CD4-positive, alpha-beta T cell (primary cell): ENCODE measurements around the gene PTPA. TPM values are rescaled to one million over a fixed set of nuclear protein-coding genes. Genes with fewer than 3 reads are reported as not detected.

Experiments
- ATAC-seq: fragments of 200-7000 bp; cut with Tn5 transposase; one replicate; pipeline ENCODE4 v1.10.0; 2022; ENCODE audit warnings: mild to moderate bottlenecking; ENCODE audit not compliant: poor library complexity
- CTCF ChIA-PET: fragments of 350-600 bp; sonication (Branson Sonifier 250); formaldehyde crosslinking; loops from one replicate; lab custom pipeline; 2021; ENCODE audit warnings: antibody characterized with exemption, inconsistent platforms; lab: Charles Lee
- POLR2A ChIA-PET: fragments of 350-600 bp; sonication (Branson Sonifier 250); formaldehyde crosslinking; loops from one replicate; lab custom pipeline; 2021; ENCODE audit warnings: antibody characterized with exemption, inconsistent platforms; lab: Charles Lee
- DNase-seq, 14 experiments: peaks; one replicate each; pipeline ENCODE4 v3.0.0-alpha.2; 2013 to 2020; ENCODE audit warnings: mixed read lengths in 2 of 14
- H3K27ac ChIP-seq, 2 donors: one replicate each; pipeline versions ENCODE4 v1.5.1 to v1.7.0; 2013; ENCODE audit warnings: low read length in 2 of 2, low read depth in 1 of 2, mild to moderate bottlenecking in 1 of 2
- H3K27me3 ChIP-seq, 2 experiments: 1 replicate in 1 of 2; 2 replicates in 1 of 2; pipeline versions ENCODE4 v1.6.1 to v1.7.0; 2013; ENCODE audit warnings: low read length in 2 of 2, control low read depth in 1 of 2, mild to moderate bottlenecking in 1 of 2, moderate library complexity in 1 of 2; ENCODE audit not compliant: insufficient read depth in 2 of 2, control insufficient read depth in 1 of 2
- H3K36me3 ChIP-seq: one replicate; pipeline ENCODE4 v1.6.1; 2013; ENCODE audit warnings: low read length, control low read depth; ENCODE audit not compliant: insufficient read depth
- H3K4me1 ChIP-seq: one replicate; pipeline ENCODE4 v1.6.1; 2013; ENCODE audit warnings: low read length, control low read depth; ENCODE audit not compliant: insufficient read depth
- H3K4me3 ChIP-seq: one replicate; pipeline ENCODE4 v1.5.1; 2013; ENCODE audit warnings: mild to moderate bottlenecking, low read length, moderate library complexity
- H3K9me3 ChIP-seq, 2 experiments: 1 replicate in 1 of 2; 2 replicates in 1 of 2; pipeline versions ENCODE4 v1.6.1 to v1.7.0; 2013; ENCODE audit warnings: low read length in 2 of 2, mild to moderate bottlenecking in 2 of 2, control low read depth in 1 of 2, moderate library complexity in 1 of 2; ENCODE audit not compliant: control insufficient read depth in 1 of 2, insufficient read depth in 1 of 2
- H3K27ac Mint-ChIP-seq: one replicate; pipeline ENCODE4 v1.8.0; 2020; ENCODE audit warnings: mixed read lengths
- H3K27me3 Mint-ChIP-seq: one replicate; pipeline ENCODE4 v1.8.0; 2021; ENCODE audit warnings: mixed read lengths
- H3K36me3 Mint-ChIP-seq: one replicate; pipeline ENCODE4 v1.8.0; 2021; ENCODE audit warnings: low read depth, mixed read lengths
- H3K4me1 Mint-ChIP-seq: one replicate; pipeline ENCODE4 v1.8.0; 2021; ENCODE audit warnings: low read depth, mixed read lengths
- H3K4me3 Mint-ChIP-seq: one replicate; pipeline ENCODE4 v1.8.0; 2020; ENCODE audit warnings: mild to moderate bottlenecking, mixed read lengths
- H3K9me3 Mint-ChIP-seq: one replicate; pipeline ENCODE4 v1.8.0; 2020; ENCODE audit warnings: mixed read lengths
- CTCF ChIP-seq: fragments of 200-600 bp; IDR thresholded peaks from one replicate; pipeline ENCODE4 v1.8.0; 2022; ENCODE audit warnings: antibody characterized with exemption, mild to moderate bottlenecking
- intact Hi-C, 2 experiments: fragments of 100-400 bp; cut with DNase I in 1 of 2; cut with micrococcal nuclease in 1 of 2; formaldehyde crosslinking; loops; one replicate each; pipeline versions ENCODE4 v1.15.1 to v1.9.0; 2023 to 2025; cut with DNase I, micrococcal nuclease
- total RNA-seq, 174 experiments: library from RNA in 2 of 174; stranded (reverse) in 2 of 174; gene quantifications; one replicate each; pipeline ENCODE4 v1.2.3 and lab custom pipeline; 2021 to 2026

The PTPA gene
- total RNA-seq, 2 experiments from 2014 or later, result 21.6 to 23.3 TPM

DNA sequence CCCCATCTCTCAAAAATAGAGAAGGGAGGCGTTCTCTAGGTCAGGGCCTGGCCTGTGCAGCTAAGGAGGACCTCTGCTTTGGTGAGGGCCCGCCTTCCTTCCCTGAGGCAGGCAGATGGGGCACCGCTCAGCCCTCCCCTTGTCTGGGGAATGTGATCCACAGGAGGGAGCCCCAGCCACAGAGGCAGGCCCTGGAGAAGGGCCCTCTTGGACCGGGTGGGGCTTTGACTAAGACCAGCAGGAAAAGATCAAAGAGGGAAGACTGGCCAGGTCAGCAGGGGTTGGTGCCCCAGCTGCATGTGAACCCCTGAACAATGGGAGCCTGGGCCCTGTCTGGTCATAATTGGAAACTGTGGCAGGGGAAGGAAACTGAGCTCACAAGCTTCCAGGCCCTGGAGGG, 21.9 kb downstream of the PTPA start:
- CTCF ChIA-PET, result interaction anchor here (1.4 to 4.3 kb wide), 2 partner anchors 11 to 126 kb away, joined by 4 to 57 read pairs; no protein-coding TSS in a partner anchor
- no peak overlapping the region for H3K4me3 Mint-ChIP-seq
- H3K36me3 Mint-ChIP-seq, result peaks cover 73% of the 10 kb centered on the region
- H3K4me1 ChIP-seq, result peaks cover 12% of the 10 kb centered on the region
- no peak overlapping the region for H3K27ac Mint-ChIP-seq
- no peaks in the 10 kb centered on the region for H3K27me3 ChIP-seq
- intact Hi-C loops, result loop anchor here in 1 of 2 experiments (10.0 kb wide), 1 partner anchor 1102 kb away; no protein-coding TSS in a partner anchor
- no peak overlapping the region for H3K4me3 ChIP-seq
- no peaks in the 10 kb centered on the region for H3K9me3 ChIP-seq
- no peaks in the 10 kb centered on the region for H3K9me3 Mint-ChIP-seq
- peaks cover 65% of the 10 kb centered on the region for H3K36me3 ChIP-seq
- DNase-seq (no peak), ATAC-seq (no peak)
- H3K27me3 Mint-ChIP-seq, result no peaks in the 10 kb centered on the region
- H3K4me1 Mint-ChIP-seq, result peaks cover 7% of the 10 kb centered on the region
- no peak overlapping the region for H3K27ac ChIP-seq
- POLR2A ChIA-PET, result no interaction called here
- no peak for TF ChIP-seq CTCF

DNA sequence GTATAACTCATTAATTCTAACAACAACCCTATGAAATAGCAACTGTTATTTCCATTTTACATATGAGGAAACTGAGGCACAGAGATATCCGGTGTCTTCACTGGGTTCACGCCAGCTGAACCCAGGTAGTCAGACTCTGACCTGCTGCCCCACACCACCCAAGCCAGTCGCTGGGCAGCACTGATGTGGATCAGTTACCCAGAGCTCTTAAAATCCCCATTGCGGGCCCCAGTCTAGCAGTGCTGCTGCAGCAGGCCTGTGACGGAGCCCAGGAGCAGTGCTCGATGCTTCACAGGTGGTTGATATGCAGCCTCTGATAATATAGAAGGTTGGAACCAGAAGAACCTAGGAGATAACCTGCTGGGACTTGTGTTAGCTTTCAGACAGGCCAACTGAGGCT, 24.3 kb downstream of the PTPA start:
- ATAC-seq (no peak), DNase-seq (no peak)
- H3K36me3 ChIP-seq, result peaks cover 59% of the 10 kb centered on the region
- no peaks in the 10 kb centered on the region for H3K9me3 Mint-ChIP-seq
- peaks cover 25% of the 10 kb centered on the region for H3K4me1 ChIP-seq
- H3K27ac Mint-ChIP-seq, result no peak overlapping the region
- intact Hi-C loops, result loop anchor here (5.0 to 10.0 kb wide), 2 partner anchors 602 to 1099 kb away; no protein-coding TSS in a partner anchor
- no peaks in the 10 kb centered on the region for H3K27me3 Mint-ChIP-seq
- POLR2A ChIA-PET, result interaction anchor here (1.4 kb wide), 1 partner anchor 489 kb away, joined by 4 read pairs; no protein-coding TSS in a partner anchor
- no peak overlapping the region for H3K4me3 Mint-ChIP-seq
- no peaks in the 10 kb centered on the region for H3K27me3 ChIP-seq
- no peaks in the 10 kb centered on the region for H3K9me3 ChIP-seq
- TF ChIP-seq CTCF, result no peak
- no peak overlapping the region for H3K4me3 ChIP-seq
- H3K36me3 Mint-ChIP-seq, result peaks cover 68% of the 10 kb centered on the region
- H3K27ac ChIP-seq, result no peak overlapping the region
- peaks cover 20% of the 10 kb centered on the region for H3K4me1 Mint-ChIP-seq
- CTCF ChIA-PET, result interaction anchor here (3.1 kb wide), 1 partner anchor 475 kb away, joined by 7 read pairs; no protein-coding TSS in a partner anchor

GRCh38 chr9:129136446-129137035, 25.3 kb downstream of the PTPA start:
- peaks cover 51% of the 10 kb centered on the region for H3K36me3 ChIP-seq

More at GRCh38 chr9:129136446-129137035, 25.3 kb downstream of the PTPA start:
- H3K27ac ChIP-seq, result no peak overlapping the region
- H3K9me3 Mint-ChIP-seq, result no peaks in the 10 kb centered on the region
- no peaks in the 10 kb centered on the region for H3K9me3 ChIP-seq
- CTCF ChIA-PET, result interaction anchor here (3.1 kb wide), 1 partner anchor 474 kb away, joined by 7 read pairs; no protein-coding TSS in a partner anchor
- intact Hi-C loops, result loop anchor here (5.0 to 10.0 kb wide), 2 partner anchors 601 to 1098 kb away; no protein-coding TSS in a partner anchor
- no peak overlapping the region for H3K27ac Mint-ChIP-seq
- no peaks in the 10 kb centered on the region for H3K27me3 Mint-ChIP-seq
- DNase-seq (no peak), ATAC-seq (no peak)
- H3K4me3 Mint-ChIP-seq, result no peak overlapping the region
- no peak for TF ChIP-seq CTCF
- peaks cover 29% of the 10 kb centered on the region for H3K4me1 ChIP-seq
- H3K4me3 ChIP-seq, result no peak overlapping the region
- peaks cover 27% of the 10 kb centered on the region for H3K4me1 Mint-ChIP-seq
- H3K36me3 Mint-ChIP-seq, result peaks cover 59% of the 10 kb centered on the region
- no peaks in the 10 kb centered on the region for H3K27me3 ChIP-seq
- POLR2A ChIA-PET, result no interaction called here
